Immature natural killer cell (primary cell): ENCODE measurements around the gene H2BK1. TPM values are rescaled to one million over a fixed set of nuclear protein-coding genes. Genes with fewer than 3 reads are reported as not detected.

Experiments
- DNase-seq, 3 donors: peaks; one replicate each; pipeline ENCODE4 v3.0.0; 2022; ENCODE audit warnings: mixed read lengths in 1 of 3
- H3K27ac Mint-ChIP-seq, 6 donors: one replicate each; pipeline ENCODE4 v1.8.0; 2020; ENCODE audit warnings: mixed read lengths in 6 of 6, mild to moderate bottlenecking in 5 of 6, inconsistent platforms in 4 of 6, moderate library complexity in 3 of 6
- H3K27me3 Mint-ChIP-seq, 3 donors: one replicate each; pipeline ENCODE4 v1.8.0; 2020 to 2021; ENCODE audit warnings: low read depth in 3 of 3, mild to moderate bottlenecking in 3 of 3, mixed read lengths in 3 of 3, moderate library complexity in 3 of 3, inconsistent platforms in 1 of 3
- H3K36me3 Mint-ChIP-seq, 3 donors: one replicate each; pipeline ENCODE4 v1.8.0; 2020; ENCODE audit warnings: mixed read lengths in 3 of 3, inconsistent platforms in 2 of 3, mild to moderate bottlenecking in 2 of 3
- H3K4me1 Mint-ChIP-seq, 2 donors: one replicate each; pipeline ENCODE4 v1.8.0; 2020; ENCODE audit warnings: inconsistent platforms in 2 of 2, mild to moderate bottlenecking in 2 of 2, mixed read lengths in 2 of 2, moderate library complexity in 1 of 2
- H3K4me3 Mint-ChIP-seq, 5 donors: one replicate each; pipeline ENCODE4 v1.8.0; 2020; ENCODE audit warnings: mild to moderate bottlenecking in 5 of 5, mixed read lengths in 5 of 5, inconsistent platforms in 3 of 5, moderate library complexity in 3 of 5
- H3K9me3 Mint-ChIP-seq, 6 donors: one replicate each; pipeline ENCODE4 v1.8.0; 2020; ENCODE audit warnings: mild to moderate bottlenecking in 6 of 6, mixed read lengths in 6 of 6, inconsistent platforms in 4 of 6, moderate library complexity in 3 of 6
- polyA plus RNA-seq, 3 donors: library from polyadenylated mRNA; unstranded; fragments of 300-500 nt; fragmentation: Illumina TruSeq; gene quantifications; one replicate each; pipeline ENCODE4 v1.2.3, GENCODE V29; 2021

Gene H2BK1
- polyA plus RNA-seq, 3 donors from 2014 or later = not detected

- peaks cover 0 to 3% (median 0%) of the 10 kb centered on the region in 3 donors for H3K27me3 Mint-ChIP-seq
- no peak overlapping the region for H3K4me3 Mint-ChIP-seq
- no peak overlapping the region for H3K27ac Mint-ChIP-seq
- H3K9me3 Mint-ChIP-seq = no peaks in the 10 kb centered on the region
- DNase-seq = no peak
- peaks cover 32 to 43% (median 33%) of the 10 kb centered on the region in 3 donors for H3K36me3 Mint-ChIP-seq
- no peaks in the 10 kb centered on the region for H3K4me1 Mint-ChIP-seq
These were observed 3.5 kb upstream of the H2BK1 start for GRCh38 chr7:151213826-151214225.

GRCh38 chr7:151212626-151213025 lies 2.3 kb upstream of the H2BK1 start:
- Mint-ChIP-seq H3K4me1 (peaks cover 7 to 10% of the 10 kb centered on the region in 2 donors), H3K9me3 (no peaks in the 10 kb centered on the region), H3K4me3 (no peak overlapping the region), H3K36me3 (peaks cover 20 to 31% (median 21%) of the 10 kb centered on the region in 3 donors), H3K27me3 (peaks cover 0 to 3% (median 0%) of the 10 kb centered on the region in 3 donors), H3K27ac (peak overlapping the region in 1 of 6 donors; percentile 7)
- DNase-seq = no peak

- H3K27ac Mint-ChIP-seq = peak overlapping the region in 1 of 6 donors; percentile 19
- peaks cover 21 to 24% of the 10 kb centered on the region in 2 donors for H3K4me1 Mint-ChIP-seq
- DNase-seq = no peak
- H3K27me3 Mint-ChIP-seq = peaks cover 0 to 3% (median 0%) of the 10 kb centered on the region in 3 donors
- peaks cover 19 to 28% (median 20%) of the 10 kb centered on the region in 3 donors for H3K36me3 Mint-ChIP-seq
- H3K9me3 Mint-ChIP-seq = no peaks in the 10 kb centered on the region
- no peak overlapping the region for H3K4me3 Mint-ChIP-seq
These were observed 976 bp upstream of the H2BK1 start for GRCh38 chr7:151211155-151211772.

- Mint-ChIP-seq H3K27ac (no peak overlapping the region), H3K27me3 (peaks cover 0 to 2% (median 0%) of the 10 kb centered on the region in 3 donors), H3K36me3 (peaks cover 7 to 12% (median 10%) of the 10 kb centered on the region in 3 donors), H3K4me1 (peaks cover 23 to 29% of the 10 kb centered on the region in 2 donors), H3K9me3 (no peaks in the 10 kb centered on the region), H3K4me3 (no peak overlapping the region)
- DNase-seq = no peak
These were observed 700 bp downstream of the H2BK1 start for GRCh38 chr7:151209588-151209987.

- Mint-ChIP-seq H3K9me3 (no peaks in the 10 kb centered on the region), H3K36me3 (peaks cover 3 to 6% (median 5%) of the 10 kb centered on the region in 3 donors), H3K27me3 (peaks cover 0 to 5% (median 2%) of the 10 kb centered on the region in 3 donors), H3K4me3 (no peak overlapping the region), H3K27ac (peak overlapping the region in 1 of 6 donors; percentile 41), H3K4me1 (peaks cover 23 to 29% of the 10 kb centered on the region in 2 donors)
- DNase-seq = no peak
These were observed 1.9 kb downstream of the H2BK1 start for GRCh38 chr7:151208253-151208862.

GRCh38 chr7:151207804-151208203 lies 2.5 kb downstream of the H2BK1 start:
- Mint-ChIP-seq H3K9me3 (no peaks in the 10 kb centered on the region), H3K4me3 (peak overlapping the region in 2 of 5 donors; percentile 8 to 25), H3K36me3 (peaks cover 0 to 3% (median 0%) of the 10 kb centered on the region in 3 donors), H3K27ac (peak overlapping the region in 4 of 6 donors; percentile 27 to 78 (median 67)), H3K4me1 (peaks cover 23 to 29% of the 10 kb centered on the region in 2 donors), H3K27me3 (peaks cover 0 to 5% (median 2%) of the 10 kb centered on the region in 3 donors)
- no peak for DNase-seq

- DNase-seq = peak in 2 of 3 donors; percentile 18 to 19
- Mint-ChIP-seq H3K27me3 (peaks cover 0 to 4% (median 3%) of the 10 kb centered on the region in 3 donors), H3K4me3 (peak overlapping the region; percentile 8 to 70 (median 56)), H3K27ac (peak overlapping the region in 4 of 6 donors; percentile 27 to 78 (median 67)), H3K4me1 (peaks cover 23 to 29% of the 10 kb centered on the region in 2 donors), H3K9me3 (no peaks in the 10 kb centered on the region), H3K36me3 (peaks cover 0 to 3% (median 0%) of the 10 kb centered on the region in 3 donors)
These were observed 3.0 kb downstream of the H2BK1 start for GRCh38 chr7:151207315-151207714.

- Mint-ChIP-seq H3K4me1 (peaks cover 23 to 29% of the 10 kb centered on the region in 2 donors), H3K36me3 (peaks cover 0 to 1% (median 0%) of the 10 kb centered on the region in 3 donors), H3K9me3 (no peaks in the 10 kb centered on the region), H3K4me3 (peak overlapping the region; percentile 8 to 70 (median 56)), H3K27me3 (peaks cover 0 to 4% (median 3%) of the 10 kb centered on the region in 3 donors), H3K27ac (peak overlapping the region in 5 of 6 donors; percentile 59 to 78 (median 69))
- DNase-seq = peak; percentile 10 to 28 (median 22)
These were observed 3.4 kb downstream of the H2BK1 start for GRCh38 chr7:151206914-151207313.

GRCh38 chr7:151205730-151206129 lies 4.6 kb downstream of the H2BK1 start:
- H3K4me3 Mint-ChIP-seq = peak overlapping the region in 3 of 5 donors; percentile 8 to 18 (median 10)

GRCh38 chr7:151204383-151205032 lies 5.8 kb downstream of the H2BK1 start:
- H3K4me3 Mint-ChIP-seq = no peak overlapping the region

More at GRCh38 chr7:151205730-151206129, 4.6 kb downstream of the H2BK1 start:
- DNase-seq = no peak
- Mint-ChIP-seq H3K36me3 (no peaks in the 10 kb centered on the region), H3K4me1 (peaks cover 23 to 29% of the 10 kb centered on the region in 2 donors), H3K27me3 (peaks cover 0 to 5% (median 4%) of the 10 kb centered on the region in 3 donors), H3K9me3 (no peaks in the 10 kb centered on the region), H3K27ac (peak overlapping the region in 1 of 6 donors; percentile 80)

GRCh38 chr7:151202836-151203235 lies 7.5 kb downstream of the H2BK1 start:
- Mint-ChIP-seq H3K27ac (peak overlapping the region in 1 of 6 donors; percentile 49), H3K36me3 (no peaks in the 10 kb centered on the region), H3K4me3 (no peak overlapping the region), H3K27me3 (peaks cover 0 to 5% (median 4%) of the 10 kb centered on the region in 3 donors), H3K4me1 (peaks cover 18 to 20% of the 10 kb centered on the region in 2 donors), H3K9me3 (no peaks in the 10 kb centered on the region)
- no peak for DNase-seq

More at GRCh38 chr7:151204383-151205032, 5.8 kb downstream of the H2BK1 start:
- peaks cover 0 to 5% (median 4%) of the 10 kb centered on the region in 3 donors for H3K27me3 Mint-ChIP-seq
- H3K36me3 Mint-ChIP-seq = no peaks in the 10 kb centered on the region
- no peak for DNase-seq
- no peaks in the 10 kb centered on the region for H3K9me3 Mint-ChIP-seq
- peak overlapping the region in 1 of 6 donors; percentile 31 for H3K27ac Mint-ChIP-seq
- H3K4me1 Mint-ChIP-seq = peaks cover 23 to 29% of the 10 kb centered on the region in 2 donors

GRCh38 chr7:151201751-151202150 lies 8.5 kb downstream of the H2BK1 start:
- Mint-ChIP-seq H3K9me3 (no peaks in the 10 kb centered on the region), H3K27ac (no peak overlapping the region), H3K4me1 (peaks cover 7 to 10% of the 10 kb centered on the region in 2 donors), H3K27me3 (peaks cover 0 to 5% (median 4%) of the 10 kb centered on the region in 3 donors), H3K36me3 (no peaks in the 10 kb centered on the region), H3K4me3 (no peak overlapping the region)
- no peak for DNase-seq

- H3K4me1 Mint-ChIP-seq = peaks cover 3 to 6% of the 10 kb centered on the region in 2 donors
- no peaks in the 10 kb centered on the region for H3K36me3 Mint-ChIP-seq
- peaks cover 0 to 5% (median 4%) of the 10 kb centered on the region in 3 donors for H3K27me3 Mint-ChIP-seq
- no peak for DNase-seq
- H3K9me3 Mint-ChIP-seq = no peaks in the 10 kb centered on the region
- H3K27ac Mint-ChIP-seq = no peak overlapping the region
- no peak overlapping the region for H3K4me3 Mint-ChIP-seq
These were observed 8.9 kb downstream of the H2BK1 start for GRCh38 chr7:151201344-151201743.
